Stimulated activated CD8-positive, alpha-beta memory T cell treated with anti-CD3 and anti-CD28 coated beads, Interleukin-7, amount 100 ng/mL, for 1 hour (primary cell): ENCODE measurements around the gene PRPF40B.

Experiments used
- DNase-seq, 2 donors: peaks; one replicate each; pipeline ENCODE4 v3.0.0-alpha.2; 2020; ENCODE audit warnings: low read depth in 2 of 2

PRPF40B gene

DNA sequence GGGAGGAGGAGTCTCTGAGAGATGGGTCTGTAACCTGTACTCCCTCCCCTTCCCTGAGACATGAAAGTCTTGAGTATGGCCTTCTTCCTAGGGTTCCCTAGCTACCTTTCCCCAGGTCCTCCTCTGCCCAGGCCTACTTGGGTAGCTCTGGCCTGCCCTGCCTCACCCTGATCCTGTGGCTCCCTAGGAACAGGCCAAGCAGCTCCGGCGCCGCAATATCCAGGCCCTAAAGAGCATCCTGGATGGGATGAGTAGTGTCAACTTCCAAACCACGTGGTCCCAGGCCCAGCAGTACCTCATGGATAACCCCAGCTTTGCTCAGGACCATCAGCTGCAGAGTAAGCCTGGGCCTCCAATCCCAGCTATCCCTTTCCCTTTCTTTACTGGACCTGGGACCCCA, 12.3 kb downstream of the PRPF40B start:
- DNase-seq: no peak

DNA sequence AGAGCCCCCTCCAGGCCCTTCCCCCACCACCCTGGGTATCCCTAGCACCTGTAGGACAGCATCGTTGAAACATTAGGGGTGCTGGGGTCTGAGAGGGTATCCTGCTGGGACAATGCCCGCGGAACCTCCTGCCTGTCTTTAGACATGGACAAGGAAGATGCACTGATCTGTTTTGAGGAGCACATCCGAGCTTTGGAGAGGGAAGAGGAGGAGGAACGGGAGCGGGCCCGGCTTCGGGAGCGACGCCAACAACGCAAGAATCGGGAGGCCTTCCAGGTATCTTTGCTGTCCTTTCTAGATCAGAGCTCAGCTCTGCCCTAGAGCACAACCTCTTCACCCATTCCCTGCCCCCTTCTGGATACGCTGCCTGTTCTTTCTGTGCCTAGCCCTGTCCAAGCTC, 13.2 kb downstream of the PRPF40B start:
- no peak for DNase-seq

DNA sequence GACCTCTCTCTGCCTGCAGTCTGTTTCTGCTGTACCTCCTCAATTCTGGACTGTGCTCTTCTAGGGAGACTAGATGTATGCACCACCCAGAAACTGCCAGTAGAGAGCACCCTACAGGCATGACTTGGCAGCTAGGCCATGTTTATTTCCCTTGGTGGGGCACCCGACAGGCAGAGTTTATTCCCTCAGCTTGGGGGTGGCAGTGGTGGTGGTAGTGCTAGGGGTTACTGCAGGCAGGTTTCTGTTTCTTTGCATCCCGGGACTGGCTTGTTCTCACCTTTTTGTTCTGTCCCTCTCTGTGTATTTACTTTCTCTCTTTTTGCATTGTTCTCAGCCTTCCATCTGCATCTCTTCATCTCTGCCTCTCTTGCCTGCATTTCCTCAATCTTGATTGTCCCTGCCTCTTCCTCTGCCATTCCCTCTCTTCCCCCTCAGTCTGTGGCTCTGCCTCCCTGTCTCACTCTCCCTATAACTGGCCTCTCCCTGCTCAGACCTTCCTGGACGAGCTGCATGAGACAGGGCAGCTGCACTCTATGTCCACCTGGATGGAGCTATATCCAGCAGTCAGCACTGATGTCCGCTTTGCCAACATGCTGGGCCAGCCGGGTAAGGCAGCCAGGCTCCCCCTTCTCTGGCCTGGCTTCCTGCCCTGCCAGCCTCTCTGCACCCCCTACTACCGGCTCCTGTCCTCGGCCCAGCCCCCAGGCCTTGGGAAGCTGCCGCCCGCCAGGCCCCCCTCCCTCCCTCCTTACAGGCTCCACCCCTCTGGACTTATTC, 13.8 kb downstream of the PRPF40B start:
- DNase-seq: no peak

DNA sequence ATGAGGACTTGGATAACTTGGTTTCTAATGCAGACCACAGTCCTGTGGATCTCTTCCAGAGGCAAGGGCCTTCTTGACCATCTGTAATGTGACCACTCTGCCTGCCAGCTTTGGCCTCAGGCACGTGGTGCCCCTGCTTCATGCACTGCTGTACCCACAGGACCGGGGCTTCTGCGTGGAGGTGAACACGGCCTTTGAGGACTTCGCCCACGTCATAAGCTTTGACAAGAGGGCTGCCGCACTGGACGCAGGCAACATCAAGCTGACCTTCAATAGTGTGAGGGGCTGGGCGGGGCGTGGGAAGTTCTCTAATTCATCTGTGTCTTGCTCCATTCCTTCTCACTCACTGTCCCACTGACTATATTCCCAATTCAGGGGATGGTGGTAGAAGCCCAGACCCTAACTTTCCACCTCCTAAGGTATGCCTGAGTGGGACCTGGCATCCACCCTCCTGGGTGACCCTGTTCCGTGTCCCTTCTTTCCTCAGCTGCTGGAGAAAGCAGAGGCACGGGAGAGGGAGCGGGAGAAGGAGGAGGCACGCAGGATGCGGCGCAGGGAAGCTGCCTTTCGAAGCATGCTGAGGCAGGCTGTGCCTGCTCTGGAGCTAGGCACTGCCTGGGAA, 18.5 kb downstream of the PRPF40B start:
- no peak for DNase-seq

DNA sequence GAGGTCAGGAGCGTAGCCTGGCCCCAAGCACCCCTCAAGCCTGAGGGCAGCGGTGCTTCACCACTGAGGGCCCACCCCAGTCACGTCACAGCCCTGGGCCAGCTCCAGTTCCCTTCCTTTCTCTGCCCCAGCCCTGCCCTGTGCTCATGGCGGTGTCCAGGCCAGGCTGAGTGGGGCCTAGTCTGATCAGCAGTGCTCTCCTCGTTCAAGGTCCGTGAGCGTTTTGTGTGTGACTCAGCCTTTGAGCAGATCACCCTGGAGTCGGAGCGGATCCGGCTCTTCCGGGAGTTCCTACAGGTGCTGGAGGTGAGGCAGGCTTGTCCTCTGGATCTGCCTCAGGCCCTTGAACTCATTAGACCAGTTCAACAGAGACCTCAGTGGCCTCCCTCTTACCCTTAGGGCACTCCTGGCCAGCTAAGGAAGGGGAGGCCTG, 19.0 kb downstream of the PRPF40B start:
- no peak for DNase-seq

DNA sequence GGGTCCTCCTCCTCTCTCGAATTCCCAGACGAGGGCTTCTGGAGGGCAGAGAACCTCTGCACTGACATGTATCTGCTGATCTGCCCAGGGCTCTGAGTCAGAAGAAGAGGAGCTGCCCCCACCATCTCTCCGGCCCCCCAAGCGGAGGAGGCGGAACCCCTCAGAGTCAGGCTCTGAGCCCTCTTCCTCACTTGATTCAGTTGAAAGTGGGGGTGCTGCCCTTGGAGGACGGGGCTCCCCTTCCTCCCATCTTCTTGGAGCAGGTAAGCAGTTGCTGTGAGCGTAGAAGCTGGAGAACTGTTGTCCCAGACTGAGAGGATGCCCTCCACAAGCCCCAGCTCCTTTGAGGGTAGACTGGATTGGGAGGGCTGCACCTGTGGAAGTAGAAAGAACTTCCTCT, 19.8 kb downstream of the PRPF40B start:
- DNase-seq: no peak

DNA sequence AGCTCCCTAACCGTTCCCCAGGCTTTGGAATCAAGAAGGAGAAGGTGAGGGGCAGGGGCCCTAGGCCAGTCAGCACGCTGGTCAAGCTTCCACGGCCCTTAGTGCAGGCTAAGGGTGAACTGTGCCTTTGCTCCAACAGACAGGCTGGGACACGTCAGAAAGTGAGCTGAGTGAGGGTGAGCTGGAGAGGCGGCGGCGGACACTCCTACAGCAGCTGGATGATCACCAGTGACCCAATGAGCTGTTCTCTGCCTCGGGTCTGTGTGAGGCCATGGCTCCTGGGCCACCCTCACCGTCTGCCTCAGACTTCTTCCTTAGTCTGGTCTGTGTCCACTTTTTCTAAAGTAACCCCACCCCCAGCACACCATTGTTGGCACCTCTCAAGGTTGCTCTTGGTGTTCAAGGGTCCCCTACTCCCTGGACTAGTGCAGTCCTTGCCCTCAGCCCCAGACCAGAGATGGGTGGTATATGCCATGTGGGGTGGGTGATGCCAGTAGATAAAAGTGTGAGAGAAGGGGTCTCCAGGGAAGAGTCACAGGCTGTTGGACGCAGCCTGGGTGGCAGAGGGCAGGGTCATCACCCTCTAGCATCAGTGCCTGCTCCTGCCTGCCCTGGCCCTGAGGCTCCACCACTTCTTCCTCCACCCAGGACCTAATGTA, 20.7 kb downstream of the PRPF40B start:
- DNase-seq: no peak

DNA sequence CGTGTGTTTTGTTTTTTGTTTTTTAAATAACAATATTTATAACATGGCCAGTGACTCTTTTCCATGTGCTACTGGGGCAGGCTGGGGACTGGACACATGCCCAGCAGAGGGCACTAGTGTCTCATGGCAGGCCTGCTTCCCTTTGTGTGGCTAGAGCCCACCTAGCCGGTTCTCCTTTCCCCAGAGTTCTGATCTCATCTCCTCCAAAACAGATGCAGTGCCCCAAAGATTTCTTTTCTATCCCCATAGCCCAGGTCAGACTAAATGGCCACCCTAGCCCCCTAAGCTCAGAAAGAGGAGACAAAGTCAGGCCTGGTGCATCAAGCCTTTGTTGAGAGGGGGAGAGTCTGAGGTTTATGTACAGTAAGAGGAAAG, 21.2 kb downstream of the PRPF40B start:
- peak; percentile 68 to 72 for DNase-seq

DNA sequence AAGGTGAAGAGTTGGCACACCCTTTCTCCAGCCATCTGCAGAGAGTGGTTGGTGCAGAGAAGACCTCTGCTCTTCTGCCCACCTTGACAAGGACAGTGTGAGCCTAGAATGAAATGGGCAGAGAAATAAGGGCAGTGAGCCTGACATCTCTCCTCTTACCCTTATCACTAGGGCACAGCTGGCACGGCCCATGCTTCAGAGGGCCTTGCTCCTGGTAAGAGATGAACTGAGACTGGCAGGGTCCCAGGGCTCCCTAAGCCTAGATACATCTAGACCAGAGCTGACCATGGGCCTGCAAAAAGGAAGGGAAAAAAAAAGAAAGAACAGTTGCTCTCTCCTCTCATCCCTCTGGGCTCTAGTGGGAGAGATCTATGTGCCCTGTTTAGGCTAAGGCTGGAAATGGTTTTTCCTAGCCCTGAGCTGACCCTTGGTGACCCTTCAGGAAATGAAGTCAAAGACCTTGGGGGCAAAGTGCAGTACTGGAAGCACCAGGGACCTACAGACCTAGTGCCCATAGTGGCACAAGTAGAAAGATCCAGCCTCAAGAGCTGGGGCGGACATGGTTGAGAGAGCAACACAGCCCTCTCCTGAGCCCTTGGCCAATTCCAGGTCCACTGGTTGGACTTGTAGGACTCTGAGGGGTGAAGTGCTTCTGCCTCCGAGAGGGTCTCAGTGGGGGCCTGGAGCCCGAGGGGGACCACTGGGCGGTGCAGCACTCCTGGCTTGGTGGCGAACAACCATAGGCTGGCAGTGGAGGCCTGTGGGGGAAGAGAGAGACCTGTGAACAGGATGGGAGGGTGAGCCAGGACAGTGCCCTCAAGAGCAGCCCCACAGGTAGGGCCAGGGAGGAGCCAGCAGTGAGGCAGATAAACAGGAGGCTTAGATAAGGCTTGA, 22.0 kb downstream of the PRPF40B start:
- DNase-seq: no peak

DNA sequence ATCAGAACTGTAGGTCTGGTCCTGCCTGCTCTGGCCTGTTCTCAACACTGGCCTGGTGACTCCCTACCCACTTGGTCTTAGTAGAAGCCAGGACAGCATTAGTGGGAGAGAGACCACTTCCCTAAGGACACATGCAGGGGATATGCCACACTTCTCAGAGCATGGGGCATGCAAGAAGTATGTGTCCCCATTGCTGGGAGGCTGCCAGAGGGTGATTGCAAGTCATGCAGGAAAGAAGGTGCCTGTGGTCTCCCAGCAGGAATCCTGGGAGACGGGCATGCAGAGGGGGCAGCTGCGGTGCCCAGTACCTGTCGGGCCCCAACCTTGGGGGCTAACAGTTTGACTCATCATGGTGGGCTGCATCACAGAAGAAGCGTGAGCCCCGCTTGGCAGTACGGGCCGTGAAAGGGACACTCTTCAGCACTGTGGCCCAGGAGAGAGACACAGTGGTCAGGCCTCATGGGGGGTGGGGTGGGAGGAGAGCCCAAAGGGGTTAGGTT, 23.0 kb downstream of the PRPF40B start:
- no peak for DNase-seq

DNA sequence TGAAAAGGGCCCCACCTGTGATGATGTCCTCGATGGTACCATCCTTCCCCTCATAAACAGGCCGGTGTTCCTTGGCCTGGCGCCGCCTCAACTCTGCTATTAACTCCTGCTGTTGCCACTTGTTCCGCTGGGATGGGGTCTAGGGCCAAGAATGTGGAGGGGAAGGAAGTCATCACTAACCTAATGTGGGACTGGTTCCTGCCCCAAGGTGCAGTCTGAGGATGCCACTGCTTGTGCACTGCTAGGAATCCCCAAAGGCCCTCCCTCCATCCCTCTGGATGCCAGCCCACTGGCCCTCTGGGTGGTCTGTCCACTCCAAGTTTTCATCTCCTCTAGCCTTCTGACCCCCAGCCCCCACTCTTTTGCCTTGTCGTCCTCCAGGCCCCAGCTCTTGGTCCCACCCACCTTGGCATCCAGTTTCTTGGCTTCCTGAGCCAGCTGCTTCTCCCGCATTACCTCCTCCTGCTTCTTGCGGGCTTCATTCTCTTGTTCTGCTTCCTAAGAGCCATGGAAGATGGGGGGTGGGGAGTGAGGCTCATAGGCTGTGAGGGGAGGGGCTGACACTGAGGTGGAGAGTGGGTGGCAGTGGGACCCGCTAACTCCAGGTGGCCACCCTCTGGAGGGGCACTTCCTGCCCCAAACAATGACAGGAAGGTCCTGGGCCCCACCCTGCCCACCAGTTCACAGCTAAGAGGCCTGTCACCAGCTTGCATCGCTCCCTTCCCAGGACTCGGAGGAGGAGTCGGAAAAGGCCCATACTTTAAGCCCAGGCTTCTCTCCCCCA, 23.7 kb downstream of the PRPF40B start:
- no peak for DNase-seq

DNA sequence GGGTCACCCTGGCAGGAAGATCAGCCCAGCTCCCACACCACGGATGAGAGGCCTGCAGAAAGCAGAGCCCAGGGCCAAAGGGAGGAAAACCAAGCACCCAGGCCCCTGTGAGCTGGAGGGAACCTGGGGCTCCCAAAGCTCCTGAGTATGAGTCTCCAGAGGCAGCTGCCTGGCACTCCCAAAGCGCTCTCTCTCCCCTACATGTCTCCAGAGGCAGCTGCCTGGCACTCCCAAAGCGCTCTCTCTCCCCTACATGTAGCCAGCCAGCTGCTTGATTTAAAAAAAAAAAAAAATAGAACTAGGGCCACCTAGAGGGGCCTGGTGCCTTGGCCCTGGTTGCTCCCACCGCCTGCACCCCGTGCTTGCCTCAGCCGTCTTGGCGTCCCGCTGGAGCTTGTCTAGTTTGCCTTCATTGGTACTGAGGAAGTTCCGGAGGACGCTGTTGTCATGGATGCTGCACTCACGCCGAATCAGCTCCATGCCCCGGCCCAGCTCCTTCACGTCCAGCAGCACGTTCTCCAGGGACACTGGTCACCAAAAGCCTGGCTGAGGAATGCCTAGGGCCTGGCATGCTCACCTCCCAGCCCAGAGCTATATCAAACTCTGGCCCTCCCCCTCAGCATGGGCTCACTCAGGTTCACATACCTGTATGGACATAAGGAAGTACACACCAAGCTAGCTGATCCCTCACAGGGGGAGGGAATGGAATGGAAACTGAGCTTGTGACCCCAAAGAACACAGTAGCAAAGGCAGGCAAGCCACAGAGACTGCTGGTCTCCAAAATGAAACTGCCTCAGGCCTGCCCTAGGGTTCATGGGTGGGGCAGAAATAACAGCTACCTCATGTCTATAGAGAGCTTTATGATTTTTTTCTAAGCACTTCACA, 24.7 kb downstream of the PRPF40B start:
- DNase-seq: no peak

DNA sequence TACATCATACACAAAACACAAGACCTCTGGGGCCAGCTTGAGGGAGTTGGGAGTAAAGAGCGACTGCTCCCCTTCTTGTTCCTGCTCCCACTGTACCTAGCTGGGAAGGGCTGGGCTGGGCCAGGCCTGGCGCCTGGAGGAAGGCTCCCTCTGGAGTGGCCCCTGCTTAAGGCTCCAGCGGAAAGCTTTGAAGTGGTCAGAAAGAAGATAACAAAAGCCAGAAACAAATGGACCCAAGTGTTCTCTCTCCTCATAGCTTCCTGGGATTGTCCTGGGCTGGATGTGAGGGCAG, 25.3 kb downstream of the PRPF40B start:
- DNase-seq: no peak

DNA sequence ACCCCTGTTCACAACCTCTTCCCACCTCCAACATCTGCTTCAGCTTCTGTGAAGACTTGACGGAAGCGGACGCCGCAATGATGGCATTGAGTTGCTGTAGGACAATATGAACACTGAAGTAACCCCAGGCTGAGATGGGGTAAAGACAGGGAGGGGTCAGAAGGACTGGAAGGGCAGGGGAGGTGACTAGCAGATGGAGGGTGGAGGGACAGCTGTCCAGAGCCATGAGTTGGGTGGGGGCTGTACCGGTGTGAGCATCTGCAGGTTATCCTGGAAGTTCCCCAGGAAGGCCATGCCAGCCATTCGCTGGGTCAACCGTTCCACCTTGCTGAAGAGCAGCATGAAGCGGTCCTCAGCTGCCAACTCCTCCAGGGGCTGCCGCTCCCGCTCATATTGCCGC, 26.1 kb downstream of the PRPF40B start:
- no peak for DNase-seq

DNA sequence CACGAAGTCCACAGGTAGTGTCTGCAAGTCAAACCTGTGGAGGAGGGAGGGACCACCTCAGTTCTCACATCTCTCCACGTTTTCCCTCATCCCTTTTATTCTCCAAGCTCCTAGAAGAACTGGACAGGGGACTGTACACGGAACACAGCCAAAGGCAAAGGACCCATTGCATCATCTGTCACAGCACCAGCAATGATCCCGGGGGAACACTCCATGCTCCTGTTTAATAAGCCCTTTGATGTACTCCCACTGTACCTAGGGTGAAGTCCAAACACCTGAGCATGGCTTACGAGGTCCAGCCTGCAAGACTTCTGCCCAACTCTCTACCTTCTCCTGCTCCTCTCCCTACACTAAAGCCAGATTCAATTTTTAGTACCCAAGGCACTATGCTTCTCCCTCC, 26.5 kb downstream of the PRPF40B start:
- no peak for DNase-seq

DNA sequence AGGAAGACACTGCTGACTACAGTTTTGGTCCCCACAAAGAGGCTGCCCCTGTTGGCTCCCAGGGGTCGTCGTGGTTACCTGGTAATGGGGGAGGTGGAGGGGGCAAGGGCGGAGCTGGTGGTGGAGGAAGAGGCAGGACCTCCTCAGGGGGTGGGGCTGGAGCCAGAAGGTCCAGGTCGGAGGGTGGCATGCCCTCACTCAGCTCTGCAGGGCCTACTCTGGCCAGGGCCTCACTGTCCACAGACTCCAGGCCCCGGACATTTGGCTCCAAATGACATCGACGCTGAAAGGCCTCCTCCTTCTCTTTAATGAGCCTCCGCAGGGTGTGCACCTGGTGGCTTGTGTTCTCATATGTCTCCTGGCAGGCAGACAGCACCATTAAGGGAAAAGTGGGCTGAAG, 28.5 kb downstream of the PRPF40B start:
- no peak for DNase-seq

DNA sequence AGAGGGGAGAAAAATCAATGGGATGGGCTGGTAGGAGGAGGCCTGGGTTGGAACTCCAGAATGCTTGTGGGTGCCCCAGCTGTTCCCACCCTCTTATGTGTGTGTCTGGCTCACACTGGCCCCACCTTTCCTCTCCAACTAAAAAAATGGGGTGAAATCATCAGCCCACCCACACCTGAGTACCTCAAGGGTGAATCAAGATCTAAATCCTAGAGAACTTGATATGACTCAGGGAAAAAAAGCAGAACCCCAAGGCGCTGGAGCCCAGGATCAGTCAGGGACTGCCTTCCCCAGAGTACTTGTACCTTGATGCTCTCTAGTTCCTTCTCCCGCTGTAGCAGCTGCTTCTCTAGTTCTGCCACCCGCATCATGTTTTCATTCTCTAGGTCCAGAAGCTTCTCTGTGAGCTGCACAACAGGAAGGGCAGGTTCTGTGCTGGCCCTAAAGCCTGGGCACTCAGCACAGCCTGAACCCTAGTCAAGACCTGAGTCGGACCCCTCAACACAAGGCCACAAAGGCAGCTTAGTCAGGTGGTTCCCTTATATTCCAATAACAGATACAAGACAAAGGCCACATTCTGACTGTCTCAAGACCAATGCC, 29.7 kb downstream of the PRPF40B start:
- DNase-seq: no peak

DNA sequence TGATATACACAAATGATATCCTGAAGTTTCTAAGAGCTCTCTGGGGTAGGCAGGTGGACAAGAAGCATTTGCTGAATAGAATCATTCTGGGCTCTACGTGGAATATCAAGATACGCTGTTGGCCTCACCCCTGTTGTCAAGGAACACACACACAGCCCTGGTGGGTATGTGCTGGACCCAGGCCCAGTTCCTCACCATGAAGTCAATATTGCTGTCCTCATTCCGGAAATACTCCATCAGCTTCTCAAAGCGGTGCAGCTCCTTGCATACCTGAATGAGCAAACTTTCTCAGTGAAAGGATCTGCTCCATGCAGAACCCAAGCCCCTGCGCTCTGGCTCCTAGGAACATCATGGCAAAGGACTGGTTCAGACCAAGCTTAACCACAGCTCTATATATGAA, 31.4 kb downstream of the PRPF40B start:
- no peak for DNase-seq

DNA sequence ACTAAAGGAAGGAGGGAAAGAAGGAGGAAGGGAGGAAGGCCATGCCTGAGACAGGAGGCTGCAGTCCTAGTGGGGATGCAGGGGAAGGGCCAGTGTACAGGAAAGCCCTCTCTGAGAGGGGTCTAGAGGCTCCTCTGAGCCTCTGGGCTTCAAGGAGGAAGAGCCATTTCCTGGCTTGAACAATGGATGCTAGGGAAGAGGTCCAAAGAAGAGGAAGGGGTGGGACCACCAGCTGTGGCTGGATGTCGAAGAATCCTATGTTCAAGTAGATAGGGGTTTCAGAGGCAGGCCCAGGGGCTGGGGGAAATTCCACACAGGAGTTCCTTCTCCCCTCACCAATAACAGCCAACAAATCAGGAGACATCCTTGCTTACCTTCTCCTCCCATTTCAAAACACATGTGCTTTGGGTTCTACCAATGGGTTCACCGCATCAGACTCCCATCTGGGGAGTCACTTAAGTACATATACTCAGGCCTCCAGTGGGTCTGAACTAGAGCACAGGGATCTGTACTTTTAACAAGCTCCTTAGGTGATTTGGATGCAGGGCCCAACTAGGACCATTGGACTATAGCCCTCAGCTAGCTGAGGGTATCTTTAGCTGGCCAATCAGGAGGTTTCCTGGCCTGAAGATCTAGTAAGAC, 32.4 kb downstream of the PRPF40B start:
- DNase-seq: no peak
